H1 (cell line): ENCODE data around the gene CERS5. TPM values are rescaled to one million over a fixed set of nuclear protein-coding genes. Genes with fewer than 3 reads are reported as not detected.

ENCODE experiments used
- ASH2L ChIP-seq: fragments of 200-600, 300-600 bp; sonication (generic); IDR thresholded peaks from one replicate; pipeline ENCODE4 v1.7.1; 2017; ENCODE audit warnings: low read length
- ATF3 ChIP-seq: IDR thresholded peaks from 2 replicates; pipeline ENCODE4 v1.6.1; 2011; ENCODE audit warnings: low read depth, mild to moderate bottlenecking, low read length; ENCODE audit not compliant: insufficient read depth
- CHD1 ChIP-seq: IDR thresholded peaks from 2 replicates; pipeline ENCODE4 v1.6.1; 2012; ENCODE audit warnings: low read depth, low read length, improper control_type of control experiment
- CHD2 ChIP-seq: IDR thresholded peaks from 2 replicates; pipeline ENCODE4 v1.6.1; 2012; ENCODE audit warnings: low read length, improper control_type of control experiment
- FOSL1 ChIP-seq: IDR thresholded peaks from 2 replicates; pipeline ENCODE4 v1.6.1; 2011; ENCODE audit warnings: mild to moderate bottlenecking, low read depth, low read length, moderate library complexity; ENCODE audit not compliant: insufficient read depth
- GABPA ChIP-seq: IDR thresholded peaks from 2 replicates; pipeline ENCODE4 v1.6.1; 2011; ENCODE audit warnings: mild to moderate bottlenecking, low read length, moderate library complexity, borderline replicate concordance; ENCODE audit not compliant: insufficient read depth
- JUND ChIP-seq: IDR thresholded peaks from 2 replicates; pipeline ENCODE4 v1.6.1; 2011; ENCODE audit warnings: mild to moderate bottlenecking, improper control_type of control experiment, low read length
- KDM4A ChIP-seq: IDR thresholded peaks from one replicate; pipeline ENCODE4 v1.7.1; 2012; ENCODE audit warnings: low read depth, mild to moderate bottlenecking, moderate library complexity, low read length, inconsistent platforms; ENCODE audit not compliant: severe bottlenecking
- MAX ChIP-seq: IDR thresholded peaks from 2 replicates; pipeline ENCODE4 v1.6.1; 2012; ENCODE audit warnings: inconsistent platforms
- POLR2A ChIP-seq, 2 experiments: IDR thresholded peaks; 1 replicate in 1 of 2; 2 replicates in 1 of 2; pipeline ENCODE4 v1.6.1; 2011; ENCODE audit warnings: low read depth in 2 of 2, low read length in 2 of 2, mild to moderate bottlenecking in 2 of 2; ENCODE audit errors: control extremely low read depth in 1 of 2
- POLR2AphosphoS5 ChIP-seq: IDR thresholded peaks from 2 replicates; pipeline ENCODE4 v1.6.1; 2011; ENCODE audit warnings: low read depth, low read length
- RFX5 ChIP-seq: IDR thresholded peaks from 2 replicates; pipeline ENCODE4 v1.6.1; 2011; ENCODE audit warnings: low read depth, low read length, improper control_type of control experiment, borderline replicate concordance
- SIRT6 ChIP-seq: IDR thresholded peaks from one replicate; pipeline ENCODE4 v1.7.1; 2012; ENCODE audit warnings: low read length, inconsistent platforms
- SIX5 ChIP-seq: IDR thresholded peaks from 2 replicates; pipeline ENCODE4 v1.6.1; 2011; ENCODE audit warnings: mild to moderate bottlenecking, low read depth, low read length
- SP2 ChIP-seq: IDR thresholded peaks from 2 replicates; pipeline ENCODE4 v1.6.1; 2012; ENCODE audit warnings: mild to moderate bottlenecking, low read length, inconsistent platforms
- SRF ChIP-seq: IDR thresholded peaks from 2 replicates; pipeline ENCODE4 v1.6.1; 2011; ENCODE audit warnings: mild to moderate bottlenecking, low read depth, low read length, moderate library complexity
- SUZ12 ChIP-seq: fragments of 200-600 bp; sonication (generic); IDR thresholded peaks from 2 replicates; pipeline ENCODE4 v1.6.1; 2012; ENCODE audit warnings: mild to moderate bottlenecking, inconsistent platforms, low read length, moderate library complexity, mixed read lengths
- TAF1 ChIP-seq: IDR thresholded peaks from 2 replicates; pipeline ENCODE4 v1.6.1; 2011; ENCODE audit warnings: mild to moderate bottlenecking, low read depth, low read length
- TAF7 ChIP-seq: optimal IDR thresholded peaks from 2 replicates; pipeline ENCODE3; 2011; ENCODE audit warnings: low read depth, mild to moderate bottlenecking, inconsistent platforms, low read length, moderate library complexity, borderline replicate concordance
- TBP ChIP-seq: IDR thresholded peaks from 2 replicates; pipeline ENCODE4 v1.6.1; 2011; ENCODE audit warnings: low read depth, low read length, improper control_type of control experiment
- polyA plus RNA-seq, 7 experiments: library from polyadenylated mRNA; depleted of rRNA in 3 of 7; stranded (reverse) in 5 of 7; unstranded in 2 of 7; fragments of >200 nt in 5 of 7; fragments of 200-250 nt in 2 of 7; gene quantifications; 1 replicate in 5 of 7; 2 replicates in 1 of 7; 4 replicates in 1 of 7; pipeline versions ENCODE4 v1.2.1 to v1.2.3, GENCODE V29; 2011 to 2013; ENCODE audit warnings: missing spikeins in 2 of 7, mixed read lengths in 2 of 7
- total RNA-seq: library from RNA; stranded (reverse); fragmentation: NEBNext Ultra II Directional; extraction: Animal tissue kit (Norgen Biotek cat#: 25700); gene quantifications from 2 replicates; pipeline ENCODE4 v1.2.1, GENCODE V29; 2021
- TF ChIP-seq, protein P1 (sequence below), 3 experiments: IDR thresholded peaks; 1 replicate in 2 of 3; 2 replicates in 1 of 3; pipeline versions ENCODE4 v1.5.1 to v1.6.1; 2011; ENCODE audit warnings: low read length in 3 of 3, mild to moderate bottlenecking in 3 of 3, inconsistent platforms in 2 of 3, low read depth in 1 of 3, moderate library complexity in 1 of 3; ENCODE audit not compliant: insufficient read depth in 1 of 3; ENCODE audit errors: control extremely low read depth in 1 of 3

Gene CERS5
- total and polyA plus RNA-seq, 2 of the 8 experiments (the other 6 are each of a cell fraction or from before 2014, with no cell fraction given) = 69.2 to 119 TPM

DNA sequence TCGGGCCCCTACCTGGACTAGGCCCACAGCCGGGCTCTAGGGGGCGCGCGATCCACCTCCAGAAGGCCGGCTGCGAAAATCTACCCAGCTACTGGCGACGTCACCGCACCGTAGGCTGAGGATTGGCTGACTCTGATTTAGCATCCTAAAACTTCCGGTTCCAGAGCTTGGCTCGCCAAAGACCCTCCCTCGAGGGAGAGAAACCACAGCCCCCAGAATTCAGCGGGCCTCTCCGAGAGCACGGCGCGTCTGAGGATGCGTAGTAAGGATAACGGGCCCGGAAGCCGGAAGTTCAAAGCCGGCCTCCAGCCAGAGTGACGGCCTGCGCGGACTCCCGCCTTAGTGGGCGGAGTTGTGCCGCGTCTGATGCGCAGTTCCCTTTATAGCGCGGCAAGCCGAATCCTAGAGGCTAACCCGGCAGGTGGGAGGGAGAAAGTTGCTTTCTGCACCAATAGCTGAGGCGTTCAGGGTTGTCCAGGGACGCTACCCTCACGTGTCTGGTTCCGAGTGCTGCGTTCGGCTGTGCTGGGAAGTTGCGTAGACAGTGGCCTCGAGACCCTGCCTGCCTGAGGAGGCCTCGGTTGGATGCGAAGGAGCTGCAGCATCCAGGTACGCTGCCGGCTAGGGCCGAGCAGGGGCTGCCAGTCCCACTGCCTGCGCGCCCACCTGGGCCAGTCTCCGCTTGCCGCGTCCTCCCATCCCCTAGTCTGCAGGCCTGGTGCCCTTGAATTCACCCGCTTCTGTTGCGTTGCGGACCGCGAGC, 55.3 kb downstream of the CERS5 start, which contains the start of gene COX14 (continued):
- TF ChIP-seq ASH2L (peak; percentile 89), GABPA (peak; percentile 74), TAF1 (peak; percentile 88), POLR2A (IDR thresholded peaks at IDR 0.05; ENCODE audit: control extremely low read depth in 1 of 2, low read depth in 2 of 2, low read length in 2 of 2) (peak in 1 of 2 experiments; percentile 93; a peak in 2 of 3 replicates), TAF7 (peak; percentile 49), KDM4A (peak; percentile 56), SUZ12 (no peak), RFX5 (peak; percentile 100), CHD2 (0 out of 2 replicates have a peak, but pooled peaks have one; percentile 40), SIRT6 (no peak), CHD1 (no peak), JUND (peak; percentile 32; the same call in 1 of the 2 replicates), SRF (peak; percentile 45; the same call in 1 of the 2 replicates), ATF3 (0 out of 2 replicates have a peak, but pooled peaks have one; percentile 19), SP2 (no peak), SIX5 (peak; percentile 68), TBP (peak; percentile 76; the same call in 1 of the 2 replicates), MAX (peak; percentile 90), POLR2AphosphoS5 (peak; percentile 93), FOSL1 (no peak)
- TF ChIP-seq, protein P1, sequence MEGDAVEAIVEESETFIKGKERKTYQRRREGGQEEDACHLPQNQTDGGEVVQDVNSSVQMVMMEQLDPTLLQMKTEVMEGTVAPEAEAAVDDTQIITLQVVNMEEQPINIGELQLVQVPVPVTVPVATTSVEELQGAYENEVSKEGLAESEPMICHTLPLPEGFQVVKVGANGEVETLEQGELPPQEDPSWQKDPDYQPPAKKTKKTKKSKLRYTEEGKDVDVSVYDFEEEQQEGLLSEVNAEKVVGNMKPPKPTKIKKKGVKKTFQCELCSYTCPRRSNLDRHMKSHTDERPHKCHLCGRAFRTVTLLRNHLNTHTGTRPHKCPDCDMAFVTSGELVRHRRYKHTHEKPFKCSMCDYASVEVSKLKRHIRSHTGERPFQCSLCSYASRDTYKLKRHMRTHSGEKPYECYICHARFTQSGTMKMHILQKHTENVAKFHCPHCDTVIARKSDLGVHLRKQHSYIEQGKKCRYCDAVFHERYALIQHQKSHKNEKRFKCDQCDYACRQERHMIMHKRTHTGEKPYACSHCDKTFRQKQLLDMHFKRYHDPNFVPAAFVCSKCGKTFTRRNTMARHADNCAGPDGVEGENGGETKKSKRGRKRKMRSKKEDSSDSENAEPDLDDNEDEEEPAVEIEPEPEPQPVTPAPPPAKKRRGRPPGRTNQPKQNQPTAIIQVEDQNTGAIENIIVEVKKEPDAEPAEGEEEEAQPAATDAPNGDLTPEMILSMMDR (IDR thresholded peaks at IDR 0.05; ENCODE audit: control extremely low read depth in 1 of 3, insufficient read depth in 1 of 3, low read depth in 1 of 3, low read length in 3 of 3) = peak; percentile 81 to 93 (median 81)
